ENCODE measurements around the gene TMEM168.
"Not testable (repeated sequence)": the region's sequence is repeated elsewhere in the genome, so short reads cannot be mapped to it uniquely, and the experiment has no call there.

TMEM168 gene

GRCh38 chr7:112779667-112780066 lies 10.5 kb downstream of the TMEM168 start:
- DNase-seq, result no peak

- DNase-seq, result no peak
Observed at GRCh38 chr7:112777406-112777805, 12.8 kb downstream of the TMEM168 start.

DNA sequence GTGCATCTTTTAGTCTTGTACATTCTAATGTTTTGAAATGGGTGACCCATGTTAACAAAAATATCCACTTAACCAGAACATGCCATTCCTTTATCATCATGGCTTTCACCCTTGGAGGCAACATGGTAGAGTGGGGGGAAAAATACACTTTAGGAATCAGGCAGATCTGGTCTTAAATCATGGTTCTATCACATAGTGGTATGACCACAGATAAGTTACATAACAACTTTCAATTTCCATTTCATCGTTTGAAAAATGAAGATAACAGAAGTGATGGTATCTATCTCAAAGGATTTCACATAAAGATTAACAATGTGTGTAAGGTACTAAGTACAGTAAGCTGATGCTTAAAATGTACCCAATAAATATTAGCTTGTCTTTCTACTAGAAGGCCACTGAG lies 19.0 kb downstream of the TMEM168 start:
- no peak for DNase-seq

DNA sequence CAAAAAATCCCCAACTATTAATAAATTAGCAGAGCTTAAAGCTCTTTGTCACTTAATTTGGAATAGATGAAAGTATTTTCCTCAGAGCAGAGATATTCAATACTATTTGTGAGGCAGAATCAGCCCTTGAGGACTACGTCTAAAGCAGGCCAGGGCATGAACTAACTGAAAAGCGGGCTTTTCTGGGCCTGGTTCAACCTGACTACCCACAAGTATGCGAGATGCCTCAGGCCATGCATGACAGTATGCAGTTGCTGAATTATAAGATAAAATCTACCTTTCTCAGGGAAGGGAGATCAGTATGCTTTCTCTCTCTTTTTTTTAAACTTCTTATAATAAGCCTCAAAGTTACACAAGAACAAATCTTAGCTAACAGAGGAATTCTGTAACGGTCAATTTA lies 20.1 kb downstream of the TMEM168 start:
- DNase-seq, result no peak

DNA sequence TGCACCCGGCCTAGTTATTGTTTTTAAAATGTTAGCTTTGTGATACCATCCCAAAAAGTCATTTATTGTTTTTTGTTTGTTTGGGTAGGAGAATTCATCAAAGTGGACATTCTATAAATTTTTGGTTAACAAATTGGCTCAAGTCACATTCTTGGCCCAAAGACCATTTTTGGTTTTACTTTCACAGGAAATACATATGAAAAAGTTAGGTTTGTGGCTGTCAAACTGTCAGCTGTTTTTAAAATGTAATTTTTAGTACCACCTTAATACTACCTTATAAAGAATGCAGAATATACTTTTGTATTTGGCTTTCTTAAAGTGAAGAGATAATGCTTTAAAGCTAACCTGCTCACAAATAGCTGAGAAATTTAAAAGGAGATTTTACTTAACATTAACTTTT lies 25.1 kb downstream of the TMEM168 start:
- no peak for DNase-seq

DNA sequence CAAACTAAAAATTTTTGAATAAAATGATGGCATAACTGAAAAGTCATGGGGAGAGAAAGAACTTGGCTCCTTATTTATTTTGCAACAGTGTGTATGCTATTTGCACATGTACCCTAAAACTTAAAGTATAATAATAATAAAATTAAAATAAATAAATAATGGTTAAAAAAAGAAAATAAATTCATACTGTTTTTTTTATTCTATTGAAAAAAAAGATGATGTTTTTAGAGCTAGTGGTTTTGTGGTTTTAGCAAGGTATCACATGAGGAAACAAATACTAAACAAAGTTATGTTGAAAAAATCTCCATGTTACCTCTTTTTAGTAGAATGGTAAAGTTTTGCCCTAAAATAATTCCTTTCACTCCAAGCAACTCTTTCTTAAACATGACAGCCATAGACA lies 26.2 kb downstream of the TMEM168 start:
- DNase-seq, result no peak

- no peak for DNase-seq
Observed at GRCh38 chr7:112763298-112763697, 26.9 kb downstream of the TMEM168 start.

- DNase-seq, result no peak
Observed at GRCh38 chr7:112759905-112760304, 30.3 kb downstream of the TMEM168 start.

- DNase-seq, result no peak
Observed at GRCh38 chr7:112757337-112757736, 32.9 kb downstream of the TMEM168 start.

DNA sequence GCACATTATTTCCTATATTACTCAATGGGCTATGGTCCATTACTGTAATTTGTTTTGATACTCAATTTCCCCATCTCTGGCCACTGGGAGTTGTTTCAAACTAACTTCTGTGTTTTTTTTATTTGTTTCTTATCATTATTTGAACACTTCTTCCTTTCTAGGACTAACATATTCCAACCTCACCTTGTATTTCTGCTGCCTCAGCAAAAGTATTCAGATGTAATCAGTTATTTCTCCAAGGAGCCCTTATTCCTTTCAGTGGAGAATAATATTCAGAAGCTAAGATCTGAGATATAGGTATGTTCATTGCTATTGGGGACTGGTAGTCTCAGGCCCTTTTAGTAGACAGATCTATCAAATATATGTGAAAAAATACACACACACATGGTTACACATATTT lies 36.9 kb downstream of the TMEM168 start:
- no peak for DNase-seq

DNA sequence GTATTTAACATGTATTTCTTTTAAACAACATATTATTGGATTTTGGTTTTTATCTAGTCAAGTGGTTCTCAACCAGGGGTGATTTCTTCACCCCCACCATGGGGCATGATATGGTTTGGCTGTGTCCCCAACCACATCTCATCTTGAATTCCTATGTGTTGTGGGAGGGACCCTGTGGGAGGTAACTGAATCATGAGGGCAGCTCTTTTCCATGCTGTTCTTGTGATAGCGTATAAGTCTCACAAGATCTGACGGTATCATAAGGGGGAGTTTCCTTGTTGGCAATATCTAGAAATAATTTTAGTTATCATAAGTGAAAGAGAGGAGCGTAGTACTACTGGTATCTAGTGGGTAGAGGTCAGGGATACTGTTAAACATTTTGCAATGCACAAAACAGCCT lies 37.6 kb downstream of the TMEM168 start:
- no peak for DNase-seq

GRCh38 chr7:112749775-112750174 lies 40.4 kb downstream of the TMEM168 start:
- no peak for DNase-seq

GRCh38 chr7:112748381-112748780 lies 41.8 kb downstream of the TMEM168 start:
- DNase-seq, result no peak

- DNase-seq, result no peak
Observed at GRCh38 chr7:112745635-112746034, 44.6 kb downstream of the TMEM168 start.

DNA sequence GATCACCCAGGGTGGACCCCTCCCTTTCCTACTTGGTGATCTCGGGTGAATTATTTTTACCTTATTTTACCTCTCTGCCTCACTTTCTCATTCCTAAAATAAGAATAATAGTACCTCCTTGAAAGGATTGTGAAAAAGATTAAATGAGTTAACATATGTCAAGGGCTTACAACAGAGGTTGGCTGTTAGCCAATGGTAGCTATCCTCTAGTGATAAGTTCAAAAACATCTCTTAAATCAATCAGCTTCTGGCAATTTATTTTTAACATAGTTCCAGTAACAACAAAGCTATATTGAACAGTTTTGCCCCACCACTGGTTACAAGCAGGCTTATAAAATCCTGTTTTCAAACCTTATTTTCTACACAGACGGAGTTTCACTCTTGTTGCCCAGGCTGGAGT lies 45.4 kb downstream of the TMEM168 start:
- DNase-seq, result no peak

DNA sequence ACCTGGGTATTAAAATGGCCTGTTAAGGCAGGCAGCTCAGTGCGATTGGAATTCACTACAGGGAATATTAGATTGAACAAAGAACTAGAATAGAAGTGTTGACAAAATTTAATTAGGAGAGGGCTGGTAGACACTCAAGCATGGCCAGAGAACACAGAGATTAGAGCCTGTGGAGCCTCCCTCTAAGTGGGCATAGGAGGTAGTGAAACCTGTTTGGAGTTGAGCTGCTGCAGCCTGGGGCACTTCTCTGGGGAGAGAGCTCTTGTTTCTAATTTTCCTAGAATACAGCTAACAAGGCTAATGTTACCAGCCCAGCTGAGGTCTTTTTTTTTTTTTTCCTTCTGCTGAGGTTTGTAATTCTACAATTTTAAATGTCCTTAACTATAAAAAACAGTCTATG lies 46.4 kb downstream of the TMEM168 start:
- no peak for DNase-seq

DNA sequence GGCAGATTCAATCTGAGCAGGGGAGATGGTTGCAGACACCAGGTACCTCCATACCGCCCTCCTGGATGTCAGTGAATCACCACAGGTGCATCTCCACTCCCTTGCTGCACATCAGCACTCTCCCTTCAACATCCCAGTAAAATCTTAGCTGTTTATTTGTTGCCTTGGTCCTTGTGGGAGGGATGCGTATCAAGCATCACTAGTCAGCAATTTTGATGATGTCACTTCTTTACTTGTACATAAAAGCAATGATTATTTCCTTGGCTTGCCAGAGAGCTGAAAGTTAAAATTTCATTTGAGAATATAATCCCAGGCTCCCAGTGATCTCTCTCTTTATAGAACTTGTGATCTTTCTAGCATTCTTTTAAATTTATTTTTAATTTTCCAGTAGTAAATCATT lies 49.5 kb downstream of the TMEM168 start:
- DNase-seq, result no peak

- no peak for DNase-seq
Observed at GRCh38 chr7:112739436-112740180, 50.6 kb downstream of the TMEM168 start.

GRCh38 chr7:112735261-112735660 lies 54.9 kb downstream of the TMEM168 start:
- DNase-seq, result no peak

DNA sequence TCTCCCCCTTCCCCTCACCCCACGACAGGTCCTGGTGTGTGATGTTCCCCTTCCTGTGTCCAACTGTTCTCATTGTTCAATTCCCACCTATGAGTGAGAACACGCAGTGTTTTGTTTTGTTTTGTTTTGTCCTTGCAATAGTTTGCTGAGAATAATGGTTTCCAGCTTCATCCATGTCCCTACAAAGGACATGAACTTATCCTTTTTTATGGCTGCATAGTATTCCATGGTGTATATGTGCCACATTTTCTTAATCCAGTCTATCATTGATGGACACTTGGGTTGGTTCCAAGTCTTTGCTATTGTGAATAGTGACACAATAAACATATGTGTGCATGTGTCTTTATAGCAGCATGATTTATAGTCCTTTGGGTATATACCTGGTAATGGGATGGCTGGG lies 58.9 kb downstream of the TMEM168 start:
- DNase-seq, result not testable (repeated sequence)

DNA sequence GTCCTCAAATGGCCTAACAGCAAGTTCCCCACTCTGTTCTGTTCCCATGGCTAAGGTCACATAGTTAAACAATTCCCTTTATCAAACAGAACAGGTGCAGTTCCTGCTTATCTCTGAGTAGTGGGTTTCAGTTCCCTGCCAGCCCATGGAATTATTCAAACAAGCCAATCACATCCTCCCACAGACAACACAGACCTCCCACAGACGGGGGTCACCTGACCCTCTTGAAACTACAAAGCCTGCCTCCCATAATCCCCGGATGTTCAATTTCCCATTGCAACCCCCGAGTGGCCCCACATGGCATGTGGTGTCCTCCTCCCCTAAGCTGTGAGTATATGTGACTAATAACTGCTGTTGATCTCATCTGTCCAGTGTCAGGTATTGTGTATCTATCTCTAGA lies 64.1 kb downstream of the TMEM168 start:
- DNase-seq, result no peak

DNA sequence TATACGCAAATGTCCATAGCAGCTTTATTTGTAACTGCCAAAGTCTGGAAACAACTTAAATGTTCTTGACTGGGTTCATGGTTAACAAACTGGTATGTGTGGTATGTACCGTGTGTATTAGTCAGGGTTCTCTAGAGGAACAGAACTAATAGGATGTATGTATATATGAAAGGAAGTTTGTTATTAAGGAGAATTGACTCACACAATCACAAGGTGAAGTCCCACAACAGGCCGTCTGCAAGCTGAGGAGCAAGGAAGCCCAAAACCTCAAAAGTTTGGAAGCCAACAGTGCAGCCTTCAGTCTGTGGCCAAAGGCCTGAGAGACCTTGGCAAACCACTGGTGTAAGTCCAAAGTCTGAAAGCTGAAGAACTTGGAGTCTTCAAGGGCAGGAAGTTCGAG lies 66.8 kb downstream of the TMEM168 start:
- no peak for DNase-seq

DNA sequence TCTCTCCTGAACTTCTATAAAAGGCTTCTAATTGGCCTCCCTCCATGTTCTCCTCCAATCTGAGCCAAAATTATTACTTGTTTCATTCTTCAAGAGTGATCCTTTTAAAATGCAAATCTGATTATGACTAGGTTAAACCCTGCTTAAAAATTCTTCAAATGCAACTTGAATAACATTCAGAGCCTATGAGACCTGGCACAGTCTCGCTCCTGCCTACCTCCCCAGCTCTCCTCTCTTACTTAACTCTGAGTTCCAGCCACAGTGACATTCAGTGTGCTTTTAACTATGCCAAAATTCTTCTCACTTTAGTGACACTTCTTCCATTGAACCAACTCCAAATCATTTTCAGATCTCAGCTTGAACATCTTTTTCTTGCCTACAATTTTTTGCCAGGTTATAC lies 68.8 kb downstream of the TMEM168 start:
- no peak for DNase-seq

DNA sequence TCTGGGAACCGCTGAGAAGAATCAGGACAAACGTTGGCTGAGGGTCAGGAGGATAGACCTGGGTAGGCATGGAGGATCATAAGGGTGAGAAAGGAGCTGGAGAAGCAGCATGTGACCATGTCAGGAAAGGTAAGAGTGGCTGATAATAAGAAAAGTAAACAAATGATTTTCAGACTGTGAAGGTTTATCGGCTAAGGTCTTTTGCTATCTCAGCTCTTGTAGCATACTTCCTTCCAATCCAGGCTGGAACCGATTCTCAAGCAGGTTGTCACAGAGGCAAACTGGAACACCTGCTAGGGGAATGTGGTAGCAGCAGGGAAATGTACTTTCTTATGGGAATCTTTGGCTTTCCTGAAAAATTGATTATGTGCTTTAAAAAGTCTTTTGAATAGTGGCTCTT lies 74.7 kb downstream of the TMEM168 start:
- no peak for DNase-seq

DNA sequence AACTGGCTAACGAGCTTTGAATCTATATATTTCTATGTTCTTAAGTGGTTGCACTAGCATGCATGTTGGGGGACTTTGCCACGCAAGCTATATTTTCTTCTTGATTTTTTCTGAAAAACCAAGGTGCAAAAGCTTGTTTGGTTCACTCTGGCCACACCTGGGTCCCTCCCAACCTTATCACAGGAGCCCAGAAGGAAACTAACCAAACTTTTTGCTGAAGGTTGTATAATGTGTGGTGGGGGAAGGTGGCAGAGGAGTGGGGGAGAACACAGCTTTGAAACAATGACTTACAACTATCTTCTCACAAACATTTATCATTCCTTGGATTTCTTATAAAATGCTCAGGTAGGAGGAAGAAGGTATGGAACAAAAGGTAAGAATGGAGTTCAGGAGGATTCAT lies 75.3 kb downstream of the TMEM168 start:
- DNase-seq, result no peak

Measured in NCI-H1436 treated with DMSO at 0.1 percent for 48 hours (cell line).